ENCODE measurements around the gene NEK11.

GRCh38 chr3:130997289-130997688 lies 29.4 kb upstream of the NEK11 start:
- no peak for TF ChIP-seq EZH2phosphoT487 (IDR thresholded peaks at IDR 0.05; ENCODE audit: borderline replicate concordance)
- TF ChIP-seq, protein P1, sequence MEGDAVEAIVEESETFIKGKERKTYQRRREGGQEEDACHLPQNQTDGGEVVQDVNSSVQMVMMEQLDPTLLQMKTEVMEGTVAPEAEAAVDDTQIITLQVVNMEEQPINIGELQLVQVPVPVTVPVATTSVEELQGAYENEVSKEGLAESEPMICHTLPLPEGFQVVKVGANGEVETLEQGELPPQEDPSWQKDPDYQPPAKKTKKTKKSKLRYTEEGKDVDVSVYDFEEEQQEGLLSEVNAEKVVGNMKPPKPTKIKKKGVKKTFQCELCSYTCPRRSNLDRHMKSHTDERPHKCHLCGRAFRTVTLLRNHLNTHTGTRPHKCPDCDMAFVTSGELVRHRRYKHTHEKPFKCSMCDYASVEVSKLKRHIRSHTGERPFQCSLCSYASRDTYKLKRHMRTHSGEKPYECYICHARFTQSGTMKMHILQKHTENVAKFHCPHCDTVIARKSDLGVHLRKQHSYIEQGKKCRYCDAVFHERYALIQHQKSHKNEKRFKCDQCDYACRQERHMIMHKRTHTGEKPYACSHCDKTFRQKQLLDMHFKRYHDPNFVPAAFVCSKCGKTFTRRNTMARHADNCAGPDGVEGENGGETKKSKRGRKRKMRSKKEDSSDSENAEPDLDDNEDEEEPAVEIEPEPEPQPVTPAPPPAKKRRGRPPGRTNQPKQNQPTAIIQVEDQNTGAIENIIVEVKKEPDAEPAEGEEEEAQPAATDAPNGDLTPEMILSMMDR (conservative IDR thresholded peaks at IDR 0.05; ENCODE audit: low read length) = no peak

Measured in Loucy (cell line).